Activated CD8-positive, alpha-beta memory T cell treated with anti-CD3 and anti-CD28 coated beads, Interleukin-2, amount 50 U/mL, for 24 hours (primary cell): ENCODE data around the gene UST.
"Not testable (repeated sequence)": the region's sequence is repeated elsewhere in the genome, so short reads cannot be mapped to it uniquely, and the experiment has no call there.

Experiments
- DNase-seq: peaks from one replicate; pipeline ENCODE4 v3.0.0-alpha.2; 2020; ENCODE audit errors: extremely low read depth

The UST gene

GRCh38 chr6:148765898-148766808, 19.3 kb downstream of the UST start:
- DNase-seq = no peak

GRCh38 chr6:148768646-148769270, 21.9 kb downstream of the UST start:
- no peak for DNase-seq

DNA sequence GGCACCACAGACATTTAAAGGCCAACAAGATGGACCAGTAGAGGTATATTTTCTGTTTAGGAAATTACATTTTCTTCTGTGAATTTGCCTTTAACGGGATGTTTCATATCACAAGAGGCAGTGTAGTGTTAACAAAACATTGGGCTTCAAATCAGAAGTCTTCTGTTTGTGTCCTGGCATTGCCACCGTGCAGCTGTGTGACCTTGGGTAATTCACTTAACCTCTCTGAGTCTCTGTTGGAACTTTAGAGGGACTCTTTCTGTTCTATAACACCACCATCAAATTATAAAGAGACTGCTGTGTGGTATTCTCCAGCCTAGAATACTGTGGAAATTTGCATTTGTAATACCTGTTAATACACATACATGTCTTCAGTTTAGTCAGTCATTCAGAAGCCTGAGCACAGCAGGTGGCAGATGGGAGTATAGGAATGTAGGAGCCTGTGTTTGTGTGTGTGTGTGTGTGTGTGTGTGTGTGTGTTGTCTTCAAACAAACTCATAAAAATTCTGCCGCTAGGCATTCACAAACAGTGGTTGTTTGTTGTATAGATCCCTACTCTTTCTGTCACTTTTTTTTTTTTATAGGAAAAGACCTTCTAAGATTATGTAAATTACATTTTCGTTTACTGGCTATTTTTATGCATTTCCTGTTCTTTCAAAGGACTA, 22.6 kb downstream of the UST start:
- no peak for DNase-seq

DNA sequence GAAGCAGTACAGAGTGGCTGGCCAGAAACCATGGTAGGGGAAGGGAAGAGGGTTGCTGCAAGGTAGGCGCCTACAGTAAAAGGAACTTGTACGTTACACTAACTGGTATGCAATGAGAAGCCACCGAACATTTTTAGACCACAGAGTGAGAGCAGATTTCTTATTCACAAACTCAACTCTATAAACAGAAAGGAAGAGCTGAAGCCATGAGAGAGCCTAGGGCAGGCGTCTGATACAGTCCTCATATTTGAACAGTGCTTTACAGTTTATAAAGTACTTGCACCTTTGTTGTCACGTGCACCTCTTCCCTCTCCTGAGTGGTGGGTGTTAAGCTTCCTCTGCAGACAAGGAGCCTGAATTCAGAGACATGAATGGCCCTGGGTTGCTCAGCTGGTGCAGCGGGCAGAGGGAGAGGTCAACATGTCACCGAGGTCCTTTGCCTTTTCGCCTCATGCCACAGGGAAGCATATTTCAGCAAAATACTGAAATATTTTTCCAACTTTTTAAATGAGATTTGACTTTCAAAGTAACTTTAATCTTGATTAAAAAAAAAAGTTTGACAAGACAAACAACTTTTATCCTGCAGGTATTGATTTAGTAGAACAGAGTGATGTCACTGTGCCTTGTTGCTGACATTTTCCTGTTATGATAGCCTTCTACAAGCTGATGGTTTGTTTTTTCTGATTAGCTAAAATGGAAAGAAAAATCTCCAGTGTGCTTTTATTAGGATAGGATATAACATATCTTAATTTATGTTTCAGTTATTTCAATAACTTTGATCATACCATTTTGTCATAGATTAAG, 23.8 kb downstream of the UST start:
- DNase-seq = no peak

- no peak for DNase-seq
Observed at GRCh38 chr6:148771212-148771601, 24.4 kb downstream of the UST start.

DNA sequence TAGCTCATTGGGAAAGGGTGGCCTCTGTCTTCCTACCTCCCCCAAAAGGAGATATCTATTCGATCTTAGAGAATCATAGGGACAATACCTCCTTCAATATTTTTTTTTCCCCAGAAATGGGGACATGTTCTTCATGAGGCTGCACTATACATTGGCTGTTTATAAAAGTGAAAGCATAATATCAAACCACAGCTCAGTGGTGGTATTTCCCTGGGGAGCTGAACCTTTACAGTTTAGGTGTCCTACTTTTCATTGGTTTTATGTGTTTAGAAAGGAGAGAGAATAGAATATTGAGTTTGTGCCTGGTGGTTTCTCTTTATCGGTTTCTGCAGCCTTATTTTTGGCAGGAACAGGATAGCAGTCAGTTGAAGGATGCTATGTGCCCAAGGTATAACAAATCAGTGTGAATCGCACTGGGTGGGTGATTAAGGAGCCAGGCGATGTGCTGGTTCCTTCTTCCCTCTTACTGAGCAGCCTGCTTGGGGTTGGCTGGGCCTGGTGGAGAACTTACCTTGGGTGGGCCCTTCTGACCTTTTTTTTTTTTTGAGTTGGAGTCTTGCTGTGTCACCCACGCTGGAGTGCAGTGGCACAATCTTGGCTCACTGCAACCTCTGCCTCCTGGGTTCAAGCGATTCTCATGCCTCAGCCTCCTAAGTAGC, 25.2 kb downstream of the UST start:
- no peak for DNase-seq

DNA sequence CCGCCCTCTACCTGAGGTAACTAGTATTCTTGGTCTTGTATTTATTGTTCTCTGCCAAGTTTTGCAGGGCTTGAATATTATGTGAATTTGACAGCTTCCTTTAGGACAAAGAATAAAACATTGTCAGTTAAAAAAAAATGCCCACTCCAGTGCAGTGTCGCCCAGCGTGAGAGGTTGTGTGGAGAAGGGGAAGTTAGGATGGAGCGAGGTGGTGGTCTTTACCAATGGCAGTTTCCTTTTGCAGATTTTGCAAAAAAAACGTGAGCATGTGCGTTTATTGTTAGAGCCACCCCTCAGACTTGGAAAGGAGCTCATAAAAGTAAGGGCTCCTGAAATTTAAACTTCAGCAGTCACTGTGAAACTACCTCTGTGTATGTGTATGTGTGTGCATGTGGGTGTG, 28.3 kb downstream of the UST start:
- no peak for DNase-seq

- no peak for DNase-seq
Observed at GRCh38 chr6:148776321-148777308, 29.8 kb downstream of the UST start.

- no peak for DNase-seq
Observed at GRCh38 chr6:148779142-148779562, 32.3 kb downstream of the UST start.

DNA sequence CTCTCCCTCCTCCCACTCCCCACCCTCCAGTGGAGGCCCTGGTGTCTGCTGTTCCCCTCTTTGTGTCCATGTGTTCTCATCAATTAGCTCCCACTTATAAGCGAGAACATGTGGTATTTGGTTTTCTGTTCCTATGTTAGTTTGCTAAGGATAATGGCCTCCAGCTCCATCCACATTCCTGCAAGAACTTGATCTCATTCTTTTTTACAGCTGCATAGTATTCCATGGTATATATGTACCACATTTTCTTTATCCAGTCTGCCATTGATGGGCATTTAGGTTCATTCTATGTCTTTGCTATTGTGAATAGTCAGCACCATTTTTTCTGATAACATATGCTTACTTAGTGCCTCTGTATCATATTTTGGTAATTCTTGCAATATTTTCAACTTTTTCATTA, 33.6 kb downstream of the UST start:
- not testable (repeated sequence) for DNase-seq

DNA sequence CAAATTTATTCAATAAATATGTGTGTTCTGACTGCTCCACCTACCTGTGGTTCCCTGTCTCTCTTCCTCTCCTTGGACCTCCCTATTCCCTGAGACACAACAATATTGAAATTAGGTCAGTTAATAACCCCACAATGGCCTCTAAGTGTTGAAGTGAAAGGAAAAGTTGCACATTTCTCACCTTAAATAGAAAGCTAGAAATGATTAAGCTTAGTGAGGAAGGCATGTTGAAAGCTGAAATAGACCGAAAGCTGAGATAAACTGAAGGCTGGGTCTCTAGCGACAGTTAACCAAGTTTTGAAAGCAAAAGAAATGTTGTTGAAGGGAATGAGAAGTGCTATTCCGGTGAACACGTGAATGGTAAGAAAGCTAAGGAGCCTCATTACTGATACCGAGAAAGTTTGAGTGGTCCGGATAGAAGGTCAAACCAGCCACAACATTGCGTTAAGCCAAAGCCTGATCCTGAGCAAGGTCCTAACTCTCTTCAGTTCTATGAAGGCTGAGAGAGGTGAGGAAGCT, 34.1 kb downstream of the UST start:
- DNase-seq = no peak

DNA sequence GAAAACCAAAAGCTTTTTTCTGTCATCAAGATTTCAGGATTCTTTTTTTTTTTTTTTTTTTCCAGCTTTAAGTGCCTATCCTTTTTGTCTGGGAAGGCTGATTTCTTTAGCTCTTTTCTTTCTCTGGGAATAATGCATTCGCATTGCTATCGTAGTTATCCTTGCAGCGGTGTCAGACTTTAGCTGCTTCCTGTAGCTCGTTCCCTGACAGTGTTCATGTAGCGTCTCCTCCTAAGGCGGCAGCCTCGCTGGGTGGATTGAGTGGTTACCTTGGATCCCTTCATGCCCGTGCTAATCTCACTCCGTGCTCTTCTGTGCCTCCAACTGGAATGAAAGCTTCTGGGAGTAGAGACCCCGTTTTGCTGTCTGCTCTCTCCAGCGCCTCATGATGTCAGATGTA, 43.1 kb downstream of the UST start:
- DNase-seq = no peak

GRCh38 chr6:148790404-148790803, 43.6 kb downstream of the UST start:
- DNase-seq = no peak

DNA sequence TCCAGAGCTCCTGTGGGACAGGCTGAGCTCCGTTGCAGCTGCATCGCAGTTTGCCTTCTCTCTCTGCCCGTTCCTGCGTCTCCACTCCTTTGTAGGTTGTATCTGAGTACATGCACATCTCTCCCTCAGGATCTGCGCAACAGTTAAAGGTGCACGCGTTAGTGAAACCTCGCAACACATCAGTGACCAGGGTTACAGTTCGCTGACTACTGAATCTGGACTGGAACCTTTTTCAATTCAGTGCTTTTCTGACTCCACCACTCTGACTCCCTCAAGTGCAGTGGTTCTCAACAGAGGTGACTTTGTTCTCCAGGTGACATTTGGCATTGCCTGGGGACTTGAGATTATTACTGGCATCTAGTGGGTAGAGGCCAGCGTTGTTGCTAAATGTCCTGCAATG, 44.0 kb downstream of the UST start:
- no peak for DNase-seq

GRCh38 chr6:148791372-148791771, 44.5 kb downstream of the UST start:
- no peak for DNase-seq

GRCh38 chr6:148793721-148794120, 46.9 kb downstream of the UST start:
- no peak for DNase-seq

DNA sequence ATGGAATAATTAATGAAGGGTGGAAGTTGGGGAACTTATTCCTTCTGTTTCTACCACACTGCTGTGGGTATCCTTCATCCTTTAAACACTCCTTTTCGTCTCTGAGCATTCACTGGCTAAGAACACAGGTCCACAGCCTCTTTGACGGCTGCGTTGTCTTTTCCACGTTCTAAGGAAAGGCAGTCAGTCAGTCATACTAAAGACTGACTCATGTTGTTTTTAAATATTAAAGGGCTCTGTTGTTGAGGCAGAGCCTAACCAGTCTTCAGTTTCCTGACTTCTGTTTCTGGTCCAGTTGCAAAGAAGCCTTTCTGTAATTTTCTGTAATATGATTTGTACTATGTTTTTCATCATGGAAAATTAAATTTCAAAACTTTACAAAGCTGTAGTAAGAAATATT, 48.0 kb downstream of the UST start:
- no peak for DNase-seq

DNA sequence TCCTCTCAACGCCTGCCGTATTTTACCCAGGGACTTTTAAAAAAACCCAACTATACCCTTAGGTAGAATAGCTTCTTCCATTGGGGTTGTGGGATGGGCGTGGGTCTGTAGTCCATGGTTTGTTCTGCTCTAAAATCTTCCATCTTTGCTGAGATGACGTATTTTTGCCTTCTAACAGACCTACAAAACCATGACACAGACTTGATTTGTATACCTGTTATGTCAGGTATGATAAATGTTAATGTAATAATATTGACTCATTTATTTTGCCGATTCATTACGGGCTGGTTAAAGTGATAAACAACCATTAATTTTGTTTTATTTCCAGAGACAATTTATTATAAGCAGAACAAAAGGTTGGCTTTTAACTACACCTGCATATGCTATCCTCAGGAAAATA, 48.7 kb downstream of the UST start:
- DNase-seq = no peak

DNA sequence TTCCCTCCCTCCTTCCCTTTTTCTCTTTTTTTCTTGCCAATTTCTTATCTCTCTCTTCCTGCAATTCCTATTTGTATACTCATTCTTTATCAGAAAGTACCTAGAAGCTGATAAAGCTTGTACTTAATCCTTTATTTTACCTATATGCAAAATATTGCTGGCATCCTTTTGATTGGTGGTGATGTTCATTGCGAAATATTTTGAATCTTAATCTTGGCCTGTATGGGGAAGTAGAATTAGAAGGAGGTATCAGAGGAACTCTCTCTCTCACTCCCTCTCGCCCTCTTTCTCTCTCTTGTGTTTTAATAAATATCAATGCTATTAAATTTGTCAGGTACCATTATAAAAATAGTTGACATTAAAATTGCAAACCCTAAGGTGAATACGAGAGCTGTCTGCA, 52.8 kb downstream of the UST start:
- DNase-seq = no peak

DNA sequence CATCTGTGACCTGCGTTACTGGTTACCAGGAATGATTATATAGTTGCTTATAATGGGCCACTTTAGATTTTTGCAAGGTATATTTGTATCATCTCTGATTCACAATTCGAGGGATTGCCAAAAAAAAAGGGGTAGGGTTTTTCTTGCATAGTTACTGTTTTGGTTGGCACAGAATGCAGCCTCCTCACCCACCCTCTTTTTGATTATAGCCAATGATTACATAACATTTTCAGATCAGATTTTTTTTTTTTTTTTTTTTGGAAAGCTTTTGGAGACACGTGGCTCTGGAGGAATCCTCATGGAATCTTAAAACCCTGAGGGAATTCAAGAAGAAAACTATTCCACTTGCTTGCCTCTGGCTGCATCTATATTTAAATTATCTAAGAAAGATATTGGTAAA, 53.7 kb downstream of the UST start:
- DNase-seq = no peak
